Kidney tubule cell (primary cell): ENCODE measurements around the gene GRIK2.

Experiments used
- DNase-seq: peaks from one replicate; pipeline ENCODE4 v3.0.0-alpha.2; 2018; ENCODE audit warnings: low spot score

Gene GRIK2

DNA sequence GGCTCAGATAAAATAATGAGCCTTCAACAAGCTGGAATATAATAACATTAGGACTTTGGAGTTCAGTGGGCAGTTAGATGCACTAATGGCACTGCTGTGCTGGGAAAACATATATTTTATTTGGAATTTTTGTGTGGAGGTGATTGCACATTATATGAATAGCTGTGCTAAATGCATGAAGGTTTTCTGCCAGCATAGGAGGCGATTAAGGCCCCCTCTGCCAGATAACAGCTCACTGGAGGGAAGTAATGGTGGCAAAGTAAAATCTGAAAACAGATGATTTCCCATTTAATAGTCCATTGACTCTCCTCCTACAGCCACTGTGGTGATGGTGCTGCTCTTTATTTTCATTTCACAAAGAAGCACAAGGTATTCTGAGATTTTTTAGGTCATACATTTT, 326.0 kb downstream of the GRIK2 start:
- no peak for DNase-seq

DNA sequence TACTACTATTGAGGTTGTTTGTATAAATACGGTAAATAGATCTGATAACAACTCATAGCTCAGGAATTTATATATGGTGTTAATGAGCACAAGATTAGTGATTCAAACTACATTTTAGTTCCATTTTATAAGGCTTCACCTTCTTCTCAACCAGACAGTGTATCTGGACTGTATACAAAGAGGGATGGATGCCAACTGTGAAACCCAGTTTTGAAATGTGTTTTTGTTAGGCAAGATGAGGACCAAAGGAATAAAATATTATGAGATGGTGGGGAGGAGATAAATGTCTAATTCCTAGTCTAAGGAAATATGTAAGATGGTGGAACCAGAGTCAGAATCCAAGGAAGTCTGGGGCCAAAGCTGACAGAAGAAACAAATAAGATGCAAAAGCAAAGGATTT, 329.0 kb downstream of the GRIK2 start:
- DNase-seq: no peak

DNA sequence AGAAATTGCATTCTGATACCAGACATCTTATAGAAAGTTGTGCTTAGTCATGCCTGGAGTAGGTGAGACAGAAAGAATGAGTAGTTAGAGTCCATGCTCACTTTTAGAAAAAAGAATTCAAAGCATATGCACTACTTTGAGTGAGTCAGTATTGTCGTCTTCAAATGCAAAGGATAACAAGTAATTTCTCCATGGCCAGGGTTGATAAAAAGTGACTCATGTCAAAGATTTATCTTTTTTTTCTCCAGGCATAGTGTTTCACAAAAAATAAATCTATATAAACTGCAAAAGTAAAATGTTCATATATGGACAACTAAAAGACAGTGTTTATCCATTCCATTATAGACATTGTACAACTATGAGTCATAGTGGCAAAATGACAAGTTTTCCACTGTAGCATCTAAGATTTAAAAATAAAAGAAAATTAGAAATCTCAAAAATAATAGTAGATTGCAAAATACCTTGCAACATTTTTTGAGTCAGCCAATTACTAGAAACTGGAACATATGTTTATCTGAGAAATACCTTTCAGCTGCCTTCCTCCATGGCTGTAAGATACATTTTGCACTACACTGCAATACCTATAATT, 329.6 kb downstream of the GRIK2 start:
- no peak for DNase-seq

DNA sequence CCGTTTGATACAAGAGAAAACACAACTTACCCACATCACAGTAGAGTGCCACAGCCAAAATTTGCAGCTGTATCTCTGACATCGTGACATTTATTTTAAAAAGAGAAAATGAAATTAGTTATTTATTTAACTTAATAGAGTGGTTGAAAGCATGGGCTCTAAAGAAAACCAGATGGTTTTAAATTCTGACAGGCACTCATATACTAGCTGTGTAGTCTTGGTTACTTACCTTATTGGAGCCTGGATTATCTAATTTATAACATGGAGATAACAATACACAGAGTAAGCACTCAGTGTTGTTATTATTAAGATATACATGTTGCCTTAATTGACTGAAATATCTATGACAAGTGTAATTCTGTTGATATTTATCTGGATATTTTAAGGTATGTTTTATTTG, 334.9 kb downstream of the GRIK2 start:
- DNase-seq: no peak

DNA sequence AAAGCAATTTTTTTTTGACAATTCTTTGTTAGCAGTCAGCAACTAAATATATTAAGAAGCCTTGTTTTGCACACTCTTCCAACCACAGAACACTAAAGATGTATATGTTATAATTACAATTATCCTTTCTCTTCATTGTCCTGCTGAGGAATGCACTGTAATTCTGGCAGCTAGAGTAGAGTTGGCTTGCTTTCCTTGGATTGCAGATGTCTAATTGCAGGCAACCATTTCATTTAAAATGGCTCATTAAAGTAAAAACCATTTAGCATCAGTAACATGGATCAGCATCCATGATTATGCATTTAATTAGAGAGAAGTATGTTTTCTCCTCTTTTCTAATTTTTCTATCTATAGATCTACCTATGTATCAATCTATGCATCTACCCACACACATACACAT, 335.4 kb downstream of the GRIK2 start:
- no peak for DNase-seq

DNA sequence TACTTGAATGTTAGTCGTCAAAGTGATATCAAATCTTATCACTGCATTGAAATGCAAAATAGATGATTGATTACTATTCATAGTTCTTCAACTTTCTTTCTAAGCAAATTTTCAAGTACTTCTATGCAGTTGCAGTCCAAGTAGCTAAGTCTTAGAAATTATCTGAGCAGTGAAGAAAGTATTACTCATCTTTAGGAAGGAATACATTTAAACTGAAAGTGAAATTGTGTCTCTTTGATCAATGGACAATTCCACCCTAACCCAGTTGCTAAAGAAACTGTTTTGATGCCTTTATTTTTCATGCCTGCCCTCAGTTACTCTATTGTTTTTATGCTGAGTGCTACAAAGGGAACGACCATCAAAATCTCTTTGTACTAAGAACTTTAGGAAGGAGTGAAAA, 337.4 kb downstream of the GRIK2 start:
- DNase-seq: no peak

DNA sequence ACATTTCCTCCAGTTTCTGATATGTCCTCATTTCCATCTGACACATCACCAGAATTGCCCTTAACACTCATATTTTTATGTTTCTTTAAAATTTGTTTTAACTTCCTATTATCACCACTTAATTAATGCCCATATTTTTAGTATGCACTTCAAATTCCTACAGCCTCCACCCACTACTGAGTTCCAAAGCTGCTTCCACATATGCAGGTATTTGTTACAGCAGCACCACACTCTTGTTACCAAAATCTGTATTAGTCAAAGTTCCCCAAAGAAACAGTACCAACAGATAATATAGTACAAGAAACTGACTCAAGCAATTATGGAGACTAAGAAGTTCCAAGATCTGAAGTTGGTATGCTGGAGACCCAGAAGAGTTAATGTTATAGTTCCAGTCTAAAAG, 340.4 kb downstream of the GRIK2 start:
- no peak for DNase-seq

DNA sequence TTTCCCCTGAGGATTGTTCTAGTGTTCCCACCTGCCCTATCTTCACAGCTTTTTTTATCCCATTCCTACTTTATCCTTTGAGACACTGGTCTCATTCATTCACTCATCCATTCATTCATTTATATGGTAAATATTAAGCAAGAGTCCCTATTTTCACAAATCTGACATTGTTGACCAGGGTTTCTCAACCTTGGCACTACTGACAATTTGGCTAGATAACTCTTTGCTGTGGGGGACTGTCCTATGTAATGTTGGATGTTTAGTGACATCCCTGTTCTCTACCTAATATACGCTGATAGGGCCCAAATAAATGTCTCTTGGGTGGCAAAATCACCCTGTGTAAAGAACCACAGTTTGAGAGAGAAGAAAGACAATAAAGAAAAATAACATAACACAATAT, 345.0 kb downstream of the GRIK2 start:
- no peak for DNase-seq

DNA sequence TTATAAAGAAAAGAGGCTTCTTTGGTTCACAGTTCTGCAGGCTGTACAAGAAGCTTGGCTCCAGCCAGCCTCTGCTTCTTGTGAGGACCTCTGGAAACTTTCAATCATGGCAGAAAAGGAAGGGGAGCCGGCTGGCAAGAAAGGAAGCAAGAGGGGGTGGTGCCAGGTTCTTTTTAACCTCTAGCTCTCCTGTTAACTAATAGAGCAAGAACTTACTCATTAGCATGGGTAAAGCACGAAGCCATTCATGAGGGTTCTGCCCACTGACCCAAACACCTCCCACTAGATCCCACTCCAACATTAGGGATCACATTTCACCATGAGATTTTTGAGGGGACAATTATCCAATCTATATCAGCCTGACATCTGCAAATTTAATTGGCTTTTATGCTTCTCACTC, 347.1 kb downstream of the GRIK2 start:
- no peak for DNase-seq

DNA sequence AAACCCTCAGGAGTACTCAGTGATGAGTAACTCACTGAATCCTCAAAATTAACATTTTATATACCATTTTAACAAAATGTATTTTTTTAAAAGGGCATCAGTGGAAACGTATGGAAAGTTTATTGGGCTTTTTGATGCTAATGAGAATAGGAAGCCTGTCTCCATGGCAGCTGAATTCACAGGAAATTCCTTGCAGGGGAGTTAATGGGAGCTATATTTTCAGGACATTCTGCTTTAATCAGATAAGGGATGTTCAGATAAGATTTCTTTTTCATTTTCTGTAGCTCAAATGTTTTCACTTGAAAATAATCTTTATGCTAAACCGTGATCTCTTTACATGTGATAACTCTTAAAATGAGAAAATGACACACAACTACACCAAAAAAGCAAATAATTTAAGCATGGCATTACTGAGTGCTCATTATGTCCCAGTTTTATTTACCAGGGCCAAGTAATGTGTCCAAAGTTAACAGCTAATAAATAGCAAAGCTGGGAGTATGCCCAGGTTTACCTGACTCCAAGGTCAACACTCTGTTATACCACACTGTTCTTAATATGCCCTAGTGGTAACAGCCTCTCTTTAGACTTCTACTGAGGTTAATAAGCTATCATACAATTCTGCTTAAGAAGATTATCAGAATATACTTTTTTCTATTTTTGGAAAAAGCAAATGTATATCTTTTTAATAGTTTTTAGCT, 348.1 kb downstream of the GRIK2 start:
- no peak for DNase-seq

DNA sequence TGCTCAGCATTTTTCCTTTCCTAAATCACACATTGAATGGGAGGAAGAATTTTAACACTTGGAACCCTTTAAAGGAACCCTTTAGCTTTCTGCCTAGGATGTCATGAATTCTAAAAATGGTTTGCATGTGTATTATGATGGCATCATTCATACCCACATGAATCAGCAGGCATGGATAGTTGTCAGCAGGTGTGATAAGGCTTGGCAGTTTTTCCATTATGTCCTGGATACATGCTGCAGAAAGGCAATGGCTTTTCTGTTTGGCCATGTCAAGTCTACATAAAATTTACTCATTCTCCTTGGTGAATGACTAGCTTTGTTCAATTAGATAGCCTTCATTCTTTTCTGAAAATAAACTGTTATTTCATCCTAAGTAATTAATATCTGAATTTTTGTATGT, 353.7 kb downstream of the GRIK2 start:
- no peak for DNase-seq

DNA sequence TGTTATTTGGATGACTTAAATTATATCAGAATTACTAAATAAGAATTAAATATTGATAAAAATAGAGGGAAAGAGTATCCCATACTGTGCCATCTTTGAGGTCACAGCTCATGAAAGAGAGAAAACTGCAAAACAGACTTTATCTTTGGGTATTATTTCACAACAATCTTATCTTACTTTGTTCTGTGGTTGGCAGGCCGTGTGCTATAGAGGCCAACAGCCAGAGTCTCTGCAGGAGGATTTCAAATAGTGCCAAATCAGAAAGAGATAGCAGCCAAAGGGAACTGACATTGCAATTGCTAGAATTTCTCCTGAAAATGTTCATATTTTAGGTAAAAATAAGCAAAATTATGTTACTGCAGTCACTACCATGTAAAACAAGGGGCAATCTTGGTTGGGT, 354.2 kb downstream of the GRIK2 start:
- DNase-seq: no peak

DNA sequence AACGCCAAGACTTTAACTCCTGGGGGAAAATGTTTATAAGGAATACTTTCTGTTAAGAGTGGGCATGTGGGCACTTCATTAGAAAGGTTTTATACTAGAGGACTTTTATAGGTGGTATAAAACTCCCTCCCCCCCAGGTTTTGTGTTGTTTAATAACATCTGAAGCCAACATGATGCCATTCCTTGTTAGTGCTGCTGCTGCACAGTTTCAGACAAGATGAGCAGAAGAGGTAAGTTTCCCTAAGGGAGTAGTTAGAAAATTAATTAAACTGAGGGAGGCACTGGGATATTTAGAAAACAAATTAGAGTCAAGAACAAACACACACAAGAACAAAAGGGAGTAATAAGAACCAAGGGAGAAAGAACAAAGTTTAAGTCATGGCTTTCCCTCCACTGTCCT, 362.4 kb downstream of the GRIK2 start:
- no peak for DNase-seq

DNA sequence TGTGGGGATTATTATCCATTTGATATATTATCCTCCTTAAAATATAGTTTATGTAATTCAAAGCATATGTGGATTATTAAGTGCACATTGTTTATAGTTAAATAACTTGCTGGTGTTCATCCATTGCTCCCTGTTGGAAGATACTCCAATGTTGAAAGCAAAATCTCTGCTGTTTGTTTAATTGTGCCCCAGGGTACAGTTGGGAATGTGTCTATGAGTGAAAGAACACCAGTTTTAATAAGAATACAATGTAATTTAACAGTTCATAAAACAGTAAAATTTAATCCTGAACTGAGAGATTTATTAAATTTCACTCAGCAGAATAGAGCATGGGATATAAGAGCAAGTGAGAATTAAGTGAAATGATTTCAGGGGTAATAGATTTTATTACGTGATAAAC, 364.9 kb downstream of the GRIK2 start:
- no peak for DNase-seq

DNA sequence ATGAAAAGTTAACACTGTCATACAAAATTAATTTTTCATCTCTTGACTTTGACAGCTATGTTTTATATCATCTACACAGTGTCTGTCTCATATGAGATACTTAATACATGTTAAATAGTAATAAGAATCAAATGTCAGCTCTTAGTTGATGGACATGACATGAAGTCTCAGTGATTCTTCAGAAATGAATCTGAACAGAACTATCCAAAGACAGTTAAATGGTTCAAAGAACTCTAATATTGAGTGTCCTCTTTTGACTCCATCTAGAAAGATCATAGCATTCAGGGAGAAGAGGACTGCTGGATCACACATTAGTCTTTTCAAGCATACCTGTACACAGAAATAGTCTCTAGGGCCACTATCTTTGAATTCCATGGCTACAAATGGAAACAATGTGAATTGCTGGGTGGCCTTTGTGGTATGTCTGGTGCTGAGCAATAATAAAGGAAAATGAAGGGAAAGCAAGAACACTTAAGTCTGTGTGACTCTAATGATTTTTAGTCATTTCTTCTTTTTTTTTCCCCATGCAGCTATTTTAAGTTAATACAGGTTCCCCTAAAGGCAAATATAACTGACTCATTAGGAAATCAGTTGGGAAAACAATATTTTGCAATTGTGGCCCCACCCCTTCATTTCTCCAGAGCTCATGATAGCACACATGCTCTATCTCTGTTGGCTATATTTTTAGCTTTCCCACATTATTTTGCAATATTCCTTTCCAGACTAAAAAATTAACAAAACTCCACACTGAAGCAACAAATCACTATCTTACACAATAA, 367.5 kb downstream of the GRIK2 start:
- DNase-seq: no peak

DNA sequence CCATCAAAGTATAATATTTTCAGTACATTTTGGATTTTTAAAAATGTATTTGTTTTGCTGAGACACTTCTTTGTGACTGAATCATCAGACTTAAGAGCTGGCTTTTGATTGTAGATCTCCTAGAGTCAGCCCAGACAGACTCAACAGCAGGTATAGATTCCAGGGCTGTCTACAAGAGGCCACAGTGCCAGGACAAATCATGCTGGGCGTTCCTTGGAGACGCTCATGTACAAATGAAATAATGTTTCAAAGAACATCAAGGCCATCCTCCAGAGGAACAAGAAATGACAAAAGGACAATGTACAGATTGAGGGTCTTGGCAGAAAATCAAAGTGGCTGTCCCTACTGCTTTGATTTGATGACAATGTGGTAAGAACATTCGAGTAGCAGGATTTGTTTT, 369.3 kb downstream of the GRIK2 start:
- no peak for DNase-seq

DNA sequence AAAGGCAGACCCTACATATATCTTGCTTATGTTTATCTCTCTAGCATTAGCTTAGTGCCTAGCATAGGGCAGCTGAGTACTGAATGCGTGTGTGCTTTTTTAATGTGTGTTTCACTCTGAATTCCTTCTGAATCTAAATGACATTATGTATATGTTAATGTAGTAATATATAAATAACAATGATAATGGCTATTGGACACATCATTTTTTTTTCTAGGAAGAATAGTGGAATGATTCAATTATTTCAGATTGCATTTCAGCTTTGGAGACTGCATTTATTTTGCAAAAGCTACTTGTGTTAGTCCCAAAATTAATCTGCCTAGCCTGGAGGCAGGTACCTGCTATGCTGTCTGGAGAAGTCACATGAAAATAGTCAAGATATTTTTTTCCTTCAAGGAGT, 371.8 kb downstream of the GRIK2 start:
- no peak for DNase-seq

DNA sequence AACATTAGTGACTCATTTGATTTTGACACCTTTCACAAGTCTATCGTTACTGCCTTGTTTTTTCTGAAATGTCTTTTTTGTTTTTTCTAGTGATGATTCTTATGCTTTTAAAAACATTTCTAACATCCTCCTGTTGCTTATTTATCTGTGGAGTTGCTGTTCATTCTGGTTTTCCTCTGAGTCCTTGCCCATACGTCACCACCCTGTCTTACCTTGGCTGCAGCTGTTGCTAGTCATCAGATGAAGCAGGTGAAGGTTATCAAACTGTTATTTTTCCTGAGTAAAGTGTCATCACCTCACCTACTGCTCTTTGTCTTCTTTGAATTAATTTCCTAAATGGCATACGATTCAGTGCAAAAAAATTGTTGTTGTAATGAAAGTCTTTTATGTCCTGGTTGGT, 376.6 kb downstream of the GRIK2 start:
- DNase-seq: no peak

DNA sequence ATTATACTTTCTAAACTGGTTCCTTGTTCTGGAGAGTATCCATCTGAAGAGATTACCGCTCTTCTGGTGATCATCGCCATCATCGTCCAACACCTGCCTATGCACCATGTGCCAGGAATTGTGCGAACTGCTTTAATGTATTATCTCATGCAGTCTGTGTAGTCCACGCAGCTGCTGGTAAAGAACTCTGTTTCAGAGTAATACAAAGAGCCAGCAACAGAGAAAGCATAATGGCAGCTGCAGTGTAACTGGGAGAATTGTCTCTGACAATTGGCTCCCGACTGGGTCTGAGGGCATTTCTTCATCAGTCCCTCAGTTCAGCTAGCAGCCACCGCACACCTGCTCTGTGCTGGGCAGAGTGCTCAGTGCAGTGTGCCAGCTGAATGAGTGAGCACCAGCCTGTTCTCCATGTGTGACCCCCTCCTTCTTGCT, 383.4 kb downstream of the GRIK2 start:
- DNase-seq: no peak

DNA sequence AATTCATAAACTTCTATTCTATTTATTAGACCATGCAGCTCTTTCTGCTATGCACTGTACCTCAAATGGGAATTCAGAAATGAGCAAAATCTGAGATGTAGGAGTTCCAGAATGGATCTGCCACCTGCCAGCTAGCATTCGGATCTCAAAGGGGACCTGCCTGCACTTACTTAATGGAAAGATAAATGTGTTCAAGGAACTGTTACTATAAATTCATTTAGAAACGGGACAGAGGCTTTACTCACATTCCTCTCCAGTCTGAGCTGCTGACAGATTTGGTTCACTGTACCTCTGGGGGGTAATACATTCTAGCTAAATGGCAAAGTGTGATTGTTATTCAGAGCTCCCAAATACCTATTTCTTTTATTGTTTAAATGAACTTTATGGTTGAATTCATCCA, 384.1 kb downstream of the GRIK2 start:
- no peak for DNase-seq

DNA sequence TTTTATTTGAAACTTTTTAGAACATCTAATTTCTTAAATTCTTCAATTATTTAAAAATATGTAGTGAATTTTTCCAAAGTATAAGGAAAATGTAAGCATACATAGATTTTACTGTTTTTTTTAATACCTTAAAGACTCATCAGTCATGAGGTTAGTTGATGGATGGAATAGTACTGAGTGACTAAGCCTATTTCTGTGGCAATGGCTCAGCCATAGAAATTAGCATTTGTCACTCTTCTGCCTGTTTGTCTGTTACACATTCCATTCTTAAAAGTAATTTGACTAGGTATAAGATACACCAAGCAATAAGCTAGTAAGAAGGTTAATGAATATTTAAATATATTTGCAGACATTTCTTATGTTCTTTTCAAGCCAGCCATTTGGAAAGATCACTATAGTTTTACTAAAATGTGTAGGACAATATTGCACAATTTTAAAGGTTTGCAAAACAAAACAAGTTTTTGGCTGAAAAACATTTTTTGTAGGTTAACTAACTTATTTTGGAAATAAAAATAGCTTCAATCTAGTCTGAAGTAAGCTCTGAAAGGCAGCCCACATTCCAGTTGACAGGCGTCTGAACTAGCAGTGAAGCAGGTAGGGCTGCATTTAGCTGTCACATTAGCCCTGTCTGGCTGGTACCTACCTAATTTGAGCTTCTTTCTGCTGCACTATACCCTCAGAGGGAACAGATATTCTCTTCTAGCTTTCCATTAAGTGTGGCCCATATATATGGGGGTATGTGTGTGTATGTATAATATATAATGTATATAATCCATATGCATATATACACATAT, 385.7 kb downstream of the GRIK2 start:
- peak; percentile 53 for DNase-seq

DNA sequence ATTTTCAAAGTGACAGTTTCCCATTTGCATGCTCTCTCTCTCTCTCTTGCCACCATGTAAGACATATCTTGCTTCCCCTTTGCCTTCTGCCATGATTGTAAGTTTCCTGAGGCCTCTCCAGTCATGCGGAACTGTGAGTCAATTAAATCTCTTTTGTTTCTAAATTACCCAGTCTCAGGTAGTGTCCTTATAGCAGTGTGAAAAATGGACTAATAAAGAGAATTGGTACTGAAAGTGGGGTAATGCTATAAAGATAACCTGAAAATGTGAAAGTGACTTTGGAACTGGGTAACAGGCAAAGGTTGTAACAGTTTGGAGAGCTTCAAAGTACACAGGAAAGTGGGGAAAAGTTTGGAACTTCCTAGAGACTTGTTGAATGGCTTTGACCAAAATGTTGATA, 389.8 kb downstream of the GRIK2 start:
- DNase-seq: no peak

DNA sequence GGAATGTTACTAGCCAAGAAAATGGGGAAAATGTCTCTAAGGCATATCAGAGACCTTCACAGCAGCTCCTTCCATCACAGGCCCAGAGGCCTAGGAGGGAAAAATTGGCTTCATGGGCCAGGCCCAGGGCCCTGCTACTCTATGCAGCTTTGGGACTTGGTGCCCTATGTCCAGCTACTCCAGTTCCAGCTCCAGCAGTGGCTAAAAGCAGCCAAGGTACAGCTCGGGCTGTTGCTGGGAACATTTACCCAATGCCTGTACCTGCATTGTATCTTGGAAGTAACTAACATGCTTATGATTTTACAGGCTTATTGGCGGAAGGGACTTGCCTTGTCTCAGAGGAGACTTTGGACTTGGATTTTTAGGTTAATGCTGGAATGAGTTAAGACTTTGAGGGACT, 390.6 kb downstream of the GRIK2 start:
- no peak for DNase-seq
